Spleen (tissue), 11 donors: ENCODE results near the gene RBMS3. TPM values are rescaled to one million over a fixed set of nuclear protein-coding genes. Genes with fewer than 3 reads are reported as not detected.
A peak's percentile ranks its signal among the peaks of the same experiment; 100 is the strongest.

ENCODE experiments used
- DNase-seq: peaks from one replicate; pipeline ENCODE4 v3.0.0-alpha.2; 2020
- H3K27ac ChIP-seq, 8 donors: fragments of 200-600 bp; sonication (generic) in 7 of 8; 1 replicate in 4 of 8; 2 replicates in 4 of 8; pipeline versions ENCODE4 v1.5.0 to v1.8.0; 2016 to 2021; ENCODE audit warnings: inconsistent platforms in 4 of 8, mild to moderate bottlenecking in 4 of 8, moderate library complexity in 1 of 8
- H3K27me3 ChIP-seq, 7 donors: fragments of 200-600 bp; sonication (generic) in 6 of 7; replicated peaks in 1 of 7; 1 replicate in 4 of 7; 2 replicates in 3 of 7; pipeline versions ENCODE4 v1.5.0 to v1.8.0; 2016 to 2021; ENCODE audit warnings: inconsistent platforms in 3 of 7, mild to moderate bottlenecking in 1 of 7
- H3K36me3 ChIP-seq, 6 donors: fragments of 200-600 bp; sonication (generic) in 5 of 6; 1 replicate in 4 of 6; 2 replicates in 2 of 6; pipeline versions ENCODE4 v1.5.0 to v1.8.0; 2016 to 2021; ENCODE audit warnings: inconsistent platforms in 2 of 6
- H3K4me1 ChIP-seq, 6 donors: fragments of 200-600 bp; sonication (generic) in 5 of 6; 1 replicate in 3 of 6; 2 replicates in 3 of 6; pipeline versions ENCODE4 v1.5.0 to v1.8.0; 2016 to 2021; ENCODE audit warnings: inconsistent platforms in 3 of 6
- H3K4me3 ChIP-seq, 8 donors: fragments of 200-600 bp; sonication (generic) in 7 of 8; 1 replicate in 4 of 8; 2 replicates in 4 of 8; pipeline versions ENCODE4 v1.5.0 to v1.8.0; 2016 to 2021; ENCODE audit warnings: inconsistent platforms in 4 of 8, mild to moderate bottlenecking in 4 of 8, moderate library complexity in 2 of 8
- H3K9me3 ChIP-seq, 8 donors: fragments of 200-600 bp; sonication (generic) in 7 of 8; 1 replicate in 4 of 8; 2 replicates in 4 of 8; pipeline versions ENCODE4 v1.5.0 to v1.8.0; 2016 to 2021; ENCODE audit warnings: inconsistent platforms in 4 of 8
- CTCF ChIP-seq, 11 experiments: fragments of 200-600 bp in 7 of 11; fragments of 450-650 bp in 4 of 11; sonication (generic) in 4 of 11; IDR thresholded peaks in 8 of 11; conservative IDR thresholded peaks in 3 of 11; 1 replicate in 7 of 11; 2 replicates in 4 of 11; pipeline versions ENCODE4 v1.4.0 to v1.8.0; 2016 to 2021; ENCODE audit warnings: antibody characterized with exemption in 11 of 11, inconsistent platforms in 4 of 11, mild to moderate bottlenecking in 1 of 11
- POLR2A ChIP-seq, 3 donors: fragments of 450-650 bp; IDR thresholded peaks; one replicate each; pipeline ENCODE4 v1.5.1; 2017; ENCODE audit warnings: antibody characterized with exemption in 3 of 3, mild to moderate bottlenecking in 1 of 3
- POLR2AphosphoS5 ChIP-seq, 3 donors: sonication (generic); formaldehyde crosslinking; IDR thresholded peaks; one replicate each; pipeline ENCODE4 v1.5.1; 2017; ENCODE audit warnings: antibody characterized with exemption in 3 of 3
- WGBS, 5 donors: extraction: QIAGEN DNeasy Blood & Tissue Kit in 3 of 5; methylation state at CpG; one replicate each; pipeline versions ENCODE4 v1.1.5 to v1.1.7; 2013 to 2018; 5-methylcytosine and 5-hydroxymethylcytosine counted together
- intact Hi-C: fragments of 100-400 bp; cut with DNase I; formaldehyde crosslinking; loops from one replicate; pipeline ENCODE4 v1.15.0; 2023; ENCODE audit warnings: low total_unique reads
- polyA plus RNA-seq, 3 donors: library from polyadenylated mRNA; stranded (reverse); fragments of 200-250 nt; gene quantifications; one replicate each; pipeline ENCODE4 v1.2.1, GENCODE V29; 2013
- total RNA-seq, 7 donors: library from RNA; depleted of rRNA in 3 of 7; stranded (reverse); fragments of >200 nt in 3 of 7; fragmentation: NEBNext Ultra II Directional in 4 of 7; extraction: Animal tissue kit (Norgen Biotek cat#: 25700) in 4 of 7; gene quantifications; one replicate each; pipeline versions ENCODE4 v1.1.0 to v1.2.1, GENCODE V29; 2016 to 2021
- donor health status: healthy with polysubstance abuse.
- donor health status: DM: no; HTN: no; CAD: no; lungs with moderate emphysema.
- donor health status: DM: no; HTN: no; CAD: no.
- donor health status: Bipolar disorder and iron deficiency.
- donor health status: healthy.
- donor health status: DM: no; HTN: no; CAD: no.
- donor health status: DM: yes; HTN: yes; CAD: no.

Gene RBMS3
- total and polyA plus RNA-seq, 10 donors = 2.6 to 81.9 (median 52.5) TPM

- WGBS, 5 donors = 87 to 97% (median 93%) methylated on average over 1 of the region's 1 CpG
- Histone ChIP-seq H3K4me3 (no peak overlapping the region), H3K27me3 (no peaks in the 10 kb centered on the region), H3K9me3 (no peaks in the 10 kb centered on the region), H3K27ac (no peak overlapping the region), H3K4me1 (no peaks in the 10 kb centered on the region), H3K36me3 (no peaks in the 10 kb centered on the region)
- TF ChIP-seq POLR2A (IDR thresholded peaks at IDR 0.05) (no peak), CTCF (IDR thresholded peaks at IDR 0.05 in 8 of 11, conservative IDR thresholded peaks at IDR 0.05 in 3 of 11) (no peak), POLR2AphosphoS5 (IDR thresholded peaks at IDR 0.05) (no peak)
- DNase-seq = no peak
- intact Hi-C loops = no loop called here
Observed at GRCh38 chr3:29612536-29612935, 331.7 kb downstream of the RBMS3 start.

GRCh38 chr3:29614954-29615353 is 334.1 kb downstream of the RBMS3 start:
- Histone ChIP-seq H3K9me3 (no peaks in the 10 kb centered on the region), H3K36me3 (no peaks in the 10 kb centered on the region), H3K27ac (no peak overlapping the region), H3K27me3 (no peaks in the 10 kb centered on the region), H3K4me1 (no peaks in the 10 kb centered on the region), H3K4me3 (no peak overlapping the region)
- TF ChIP-seq POLR2A (IDR thresholded peaks at IDR 0.05) (no peak), POLR2AphosphoS5 (IDR thresholded peaks at IDR 0.05) (no peak)
- 90 to 100% (median 93%) methylated on average over 1 of the region's 1 CpG for WGBS, 5 donors
- DNase-seq = no peak
- intact Hi-C loops = no loop called here

GRCh38 chr3:29618395-29619282 is 337.8 kb downstream of the RBMS3 start:
- 62 to 67% (median 66%) methylated on average over 10 of the region's 10 CpGs for WGBS, 5 donors
- no peak for DNase-seq

GRCh38 chr3:29619676-29620075 is 338.8 kb downstream of the RBMS3 start:
- WGBS, 5 donors = 53 to 74% (median 63%) methylated on average over 4 of the region's 4 CpGs
- Histone ChIP-seq H3K27me3 (no peaks in the 10 kb centered on the region), H3K4me3 (no peak overlapping the region), H3K9me3 (no peaks in the 10 kb centered on the region), H3K27ac (no peak overlapping the region), H3K36me3 (no peaks in the 10 kb centered on the region), H3K4me1 (no peaks in the 10 kb centered on the region)
- DNase-seq = no peak
- TF ChIP-seq POLR2A (IDR thresholded peaks at IDR 0.05) = no peak
- intact Hi-C loops = no loop called here

More at GRCh38 chr3:29618395-29619282, 337.8 kb downstream of the RBMS3 start:
- Histone ChIP-seq H3K36me3 (no peaks in the 10 kb centered on the region), H3K27ac (peak overlapping the region in 3 of 8 donors; percentile 9 to 22 (median 16)), H3K4me1 (no peaks in the 10 kb centered on the region), H3K9me3 (no peaks in the 10 kb centered on the region), H3K4me3 (no peak overlapping the region), H3K27me3 (no peaks in the 10 kb centered on the region)
- TF ChIP-seq POLR2AphosphoS5 (IDR thresholded peaks at IDR 0.05) = no peak
- no peak for TF ChIP-seq CTCF (IDR thresholded peaks at IDR 0.05 in 8 of 11, conservative IDR thresholded peaks at IDR 0.05 in 3 of 11)
- TF ChIP-seq POLR2A (IDR thresholded peaks at IDR 0.05) = no peak
- intact Hi-C loops = no loop called here
